ENCODE results near the gene ACTBL2. TPM values are rescaled to one million over a fixed set of nuclear protein-coding genes. Genes with fewer than 3 reads are reported as not detected.
"Not testable (repeated sequence)": the region's sequence is repeated elsewhere in the genome, so short reads cannot be mapped to it uniquely, and the experiment has no call there.

The ACTBL2 gene
- polyA plus RNA-seq (ENCODE audit: insufficient read length in 3 of 3): not detected

GRCh38 chr5:57482671-57483106, at the start of gene ACTBL2:
TSS of gene ACTBL2 (minus strand) at chr5:57482811. CDS start at chr5:57482707, 104 bp downstream.
- no peak for DNase-seq (ENCODE audit: low read depth in 3 of 3, low spot score in 2 of 3)

GRCh38 chr5:57531333-57531732, 48.7 kb upstream of the ACTBL2 start:
- no peak for DNase-seq (ENCODE audit: low read depth in 3 of 3, low spot score in 2 of 3)

- DNase-seq (ENCODE audit: low read depth in 3 of 3, low spot score in 2 of 3): no peak
These were observed 47.3 kb upstream of the ACTBL2 start for GRCh38 chr5:57529864-57530263.

- no peak for DNase-seq (ENCODE audit: low read depth in 3 of 3, low spot score in 2 of 3)
These were observed 45.3 kb upstream of the ACTBL2 start for GRCh38 chr5:57527870-57528269.

- no peak for DNase-seq (ENCODE audit: low read depth in 3 of 3, low spot score in 2 of 3)
These were observed 41.9 kb upstream of the ACTBL2 start for GRCh38 chr5:57524348-57525060.

GRCh38 chr5:57522477-57522876, 39.9 kb upstream of the ACTBL2 start:
- DNase-seq (ENCODE audit: low read depth in 3 of 3, low spot score in 2 of 3): not testable (repeated sequence)

GRCh38 chr5:57518415-57518814, 35.8 kb upstream of the ACTBL2 start:
- DNase-seq (ENCODE audit: low read depth in 3 of 3, low spot score in 2 of 3): not testable (repeated sequence)

GRCh38 chr5:57517250-57517649, 34.6 kb upstream of the ACTBL2 start:
- no peak for DNase-seq (ENCODE audit: low read depth in 3 of 3, low spot score in 2 of 3)

- no peak for DNase-seq (ENCODE audit: low read depth in 3 of 3, low spot score in 2 of 3)
These were observed 31.2 kb upstream of the ACTBL2 start for GRCh38 chr5:57513785-57514184.

GRCh38 chr5:57511321-57511720, 28.7 kb upstream of the ACTBL2 start:
- no peak for DNase-seq (ENCODE audit: low read depth in 3 of 3, low spot score in 2 of 3)

GRCh38 chr5:57509501-57510260, 27.1 kb upstream of the ACTBL2 start:
- DNase-seq (ENCODE audit: low read depth in 3 of 3, low spot score in 2 of 3): no peak

- no peak for DNase-seq (ENCODE audit: low read depth in 3 of 3, low spot score in 2 of 3)
These were observed 25.6 kb upstream of the ACTBL2 start for GRCh38 chr5:57508211-57508610.

GRCh38 chr5:57505272-57506200, 22.9 kb upstream of the ACTBL2 start:
- DNase-seq (ENCODE audit: low read depth in 3 of 3, low spot score in 2 of 3): no peak

- no peak for DNase-seq (ENCODE audit: low read depth in 3 of 3, low spot score in 2 of 3)
These were observed 21.7 kb upstream of the ACTBL2 start for GRCh38 chr5:57504357-57504756.

- DNase-seq (ENCODE audit: low read depth in 3 of 3, low spot score in 2 of 3): no peak
These were observed 20.8 kb upstream of the ACTBL2 start for GRCh38 chr5:57503433-57503832.

GRCh38 chr5:57501414-57502201, 19.0 kb upstream of the ACTBL2 start:
- DNase-seq (ENCODE audit: low read depth in 3 of 3, low spot score in 2 of 3): no peak

- DNase-seq (ENCODE audit: low read depth in 3 of 3, low spot score in 2 of 3): no peak
These were observed 16.8 kb upstream of the ACTBL2 start for GRCh38 chr5:57499262-57500050.

- DNase-seq (ENCODE audit: low read depth in 3 of 3, low spot score in 2 of 3): no peak
These were observed 15.1 kb upstream of the ACTBL2 start for GRCh38 chr5:57497733-57498132.
